ENCODE measurements around the gene ATP8B2.
A peak's percentile ranks its signal among the peaks of the same experiment; 100 is the strongest.

ATP8B2 gene

GRCh38 chr1:154351363-154352068, 26.2 kb downstream of the ATP8B2 start:
- TF ChIP-seq CTCF (conservative IDR thresholded peaks at IDR 0.05; ENCODE audit: low read depth, low read length), result no peak
- no peak for DNase-seq (ENCODE audit: low read depth)
- H3K4me3 ChIP-seq (ENCODE audit: low read length), result no peak overlapping the region

GRCh38 chr1:154352245-154352580, 26.9 kb downstream of the ATP8B2 start:
- peak overlapping the region; percentile 50 for H3K4me3 ChIP-seq (ENCODE audit: low read length)
- DNase-seq (ENCODE audit: low read depth), result no peak
- TF ChIP-seq CTCF (conservative IDR thresholded peaks at IDR 0.05; ENCODE audit: low read depth, low read length), result no peak

- peak; percentile 9 for TF ChIP-seq CTCF (conservative IDR thresholded peaks at IDR 0.05; ENCODE audit: low read depth, low read length)
- H3K4me3 ChIP-seq (ENCODE audit: low read length), result peak overlapping the region; percentile 50
- no peak for DNase-seq (ENCODE audit: low read depth)
These were observed 27.5 kb downstream of the ATP8B2 start for GRCh38 chr1:154352581-154353459.

GRCh38 chr1:154353460-154353904, 28.2 kb downstream of the ATP8B2 start:
- DNase-seq (ENCODE audit: low read depth), result no peak
- TF ChIP-seq CTCF (conservative IDR thresholded peaks at IDR 0.05; ENCODE audit: low read depth, low read length), result peak; percentile 53
- no peak overlapping the region for H3K4me3 ChIP-seq (ENCODE audit: low read length)

GRCh38 chr1:154353966-154354365, 28.6 kb downstream of the ATP8B2 start:
- no peak for DNase-seq (ENCODE audit: low read depth)
- TF ChIP-seq CTCF (conservative IDR thresholded peaks at IDR 0.05; ENCODE audit: low read depth, low read length), result no peak
- no peak overlapping the region for H3K4me3 ChIP-seq (ENCODE audit: low read length)

GRCh38 chr1:154358519-154358918, 33.2 kb downstream of the ATP8B2 start:
- DNase-seq (ENCODE audit: low read depth), result no peak
- no peak overlapping the region for H3K4me3 ChIP-seq (ENCODE audit: low read length)
- no peak for TF ChIP-seq CTCF (conservative IDR thresholded peaks at IDR 0.05; ENCODE audit: low read depth, low read length)
